Tibial nerve (tissue), 4 donors: Measurements from ENCODE around the gene CMTM5. TPM values are rescaled to one million over a fixed set of nuclear protein-coding genes. Genes with fewer than 3 reads are reported as not detected.

Source experiments
- DNase-seq, 2 donors: peaks; one replicate each; pipeline ENCODE4 v3.0.0-alpha.2; 2019; ENCODE audit warnings: low spot score in 2 of 2
- H3K27ac ChIP-seq, 4 donors: fragments of 200-600 bp; sonication (generic) in 3 of 4; one replicate each; pipeline ENCODE4 v1.5.1; 2017 to 2019; ENCODE audit warnings: mild to moderate bottlenecking in 1 of 4
- H3K27me3 ChIP-seq, 2 donors: fragments of 200-600 bp; sonication (generic) in 1 of 2; one replicate each; pipeline versions ENCODE4 v1.5.1 to v1.6.0; 2017 to 2019
- H3K36me3 ChIP-seq, 3 donors: fragments of 200-600 bp; sonication (generic); one replicate each; pipeline ENCODE4 v1.5.1; 2018 to 2019
- H3K4me1 ChIP-seq, 4 donors: fragments of 200-600 bp; sonication (generic) in 3 of 4; one replicate each; pipeline ENCODE4 v1.5.1; 2017 to 2019
- H3K4me3 ChIP-seq, 4 donors: fragments of 200-600 bp; sonication (generic) in 3 of 4; one replicate each; pipeline ENCODE4 v1.5.1; 2017 to 2019; ENCODE audit warnings: mild to moderate bottlenecking in 1 of 4, moderate library complexity in 1 of 4
- H3K9me3 ChIP-seq, 4 donors: fragments of 200-600 bp; sonication (generic) in 3 of 4; one replicate each; pipeline ENCODE4 v1.5.1; 2017 to 2019
- CTCF ChIP-seq, 5 experiments: fragments of 200-600 bp in 3 of 5; fragments of 450-650 bp in 2 of 5; sonication (generic) in 3 of 5; IDR thresholded peaks; one replicate each; pipeline ENCODE4 v1.5.1; 2016 to 2019; ENCODE audit warnings: antibody characterized with exemption in 5 of 5, mild to moderate bottlenecking in 3 of 5, moderate library complexity in 2 of 5
- EP300 ChIP-seq, 2 donors: sonication (generic); formaldehyde crosslinking; IDR thresholded peaks; one replicate each; pipeline ENCODE4 v1.6.1; 2017; ENCODE audit warnings: antibody characterized with exemption in 2 of 2, mild to moderate bottlenecking in 1 of 2
- POLR2A ChIP-seq, 2 donors: fragments of 450-650 bp; IDR thresholded peaks; one replicate each; pipeline ENCODE4 v1.6.1; 2017; ENCODE audit warnings: antibody characterized with exemption in 2 of 2, mild to moderate bottlenecking in 2 of 2, moderate library complexity in 2 of 2
- WGBS, 2 donors: methylation state at CpG; one replicate each; pipeline ENCODE4 v1.1.5; 2018; 5-methylcytosine and 5-hydroxymethylcytosine counted together
- total RNA-seq, 4 donors: library from RNA; depleted of rRNA; stranded (reverse); fragments of >200 nt; gene quantifications; one replicate each; pipeline ENCODE4 v1.1.0, GENCODE V29; 2016

Gene CMTM5
- total RNA-seq, 4 donors from 2014 or later = 10.8 to 31.5 (median 18.3) TPM

GRCh38 chr14:23354990-23355389, 21.9 kb upstream of the CMTM5 start:
- Histone ChIP-seq H3K27ac (no peak overlapping the region), H3K4me1 (peaks cover 0 to 43% (median 25%) of the 10 kb centered on the region in 4 donors), H3K4me3 (no peak overlapping the region), H3K27me3 (peaks cover 0 to 4% of the 10 kb centered on the region in 2 donors), H3K36me3 (peaks cover 0 to 40% (median 0%) of the 10 kb centered on the region in 3 donors), H3K9me3 (no peaks in the 10 kb centered on the region)
- 77 to 84% methylated on average over 6 of the region's 6 CpGs for WGBS, 2 donors
- no peak for TF ChIP-seq EP300 (IDR thresholded peaks at IDR 0.05)
- TF ChIP-seq POLR2A (IDR thresholded peaks at IDR 0.05) = no peak
- no peak for TF ChIP-seq CTCF (IDR thresholded peaks at IDR 0.05)
- no peak for DNase-seq

GRCh38 chr14:23355871-23356435, 20.9 kb upstream of the CMTM5 start:
- Histone ChIP-seq H3K4me3 (no peak overlapping the region), H3K36me3 (peaks cover 0 to 45% (median 0%) of the 10 kb centered on the region in 3 donors), H3K9me3 (no peaks in the 10 kb centered on the region), H3K4me1 (peaks cover 0 to 53% (median 32%) of the 10 kb centered on the region in 4 donors), H3K27me3 (peaks cover 0 to 4% of the 10 kb centered on the region in 2 donors), H3K27ac (no peak overlapping the region)
- 78 to 82% methylated on average over 6 of the region's 6 CpGs for WGBS, 2 donors
- TF ChIP-seq POLR2A (IDR thresholded peaks at IDR 0.05) = no peak
- no peak for TF ChIP-seq CTCF (IDR thresholded peaks at IDR 0.05)
- no peak for TF ChIP-seq EP300 (IDR thresholded peaks at IDR 0.05)
- no peak for DNase-seq

- Histone ChIP-seq H3K9me3 (no peaks in the 10 kb centered on the region), H3K4me3 (no peak overlapping the region), H3K4me1 (peaks cover 0 to 54% (median 31%) of the 10 kb centered on the region in 4 donors), H3K27ac (peak overlapping the region in 1 of 4 donors; percentile 37), H3K27me3 (peaks cover 0 to 4% of the 10 kb centered on the region in 2 donors), H3K36me3 (peaks cover 0 to 45% (median 0%) of the 10 kb centered on the region in 3 donors)
- WGBS, 2 donors = 93 to 100% methylated on average over 4 of the region's 4 CpGs
- DNase-seq = no peak
- TF ChIP-seq POLR2A (IDR thresholded peaks at IDR 0.05) = no peak
- no peak for TF ChIP-seq CTCF (IDR thresholded peaks at IDR 0.05)
- no peak for TF ChIP-seq EP300 (IDR thresholded peaks at IDR 0.05)
Observed at GRCh38 chr14:23356662-23357061, 20.2 kb upstream of the CMTM5 start.

- Histone ChIP-seq H3K27me3 (peaks cover 0 to 1% of the 10 kb centered on the region in 2 donors), H3K4me3 (no peak overlapping the region), H3K36me3 (peaks cover 0 to 45% (median 0%) of the 10 kb centered on the region in 3 donors), H3K27ac (no peak overlapping the region), H3K9me3 (no peaks in the 10 kb centered on the region), H3K4me1 (peaks cover 0 to 54% (median 30%) of the 10 kb centered on the region in 4 donors)
- no peak for TF ChIP-seq EP300 (IDR thresholded peaks at IDR 0.05)
- no peak for TF ChIP-seq CTCF (IDR thresholded peaks at IDR 0.05)
- TF ChIP-seq POLR2A (IDR thresholded peaks at IDR 0.05) = no peak
- no peak for DNase-seq
- WGBS, 2 donors = 58 to 81% methylated on average over 2 to 7 of the region's 8 CpGs
Observed at GRCh38 chr14:23357261-23357660, 19.6 kb upstream of the CMTM5 start.

- Histone ChIP-seq H3K4me1 (peaks cover 0 to 54% (median 25%) of the 10 kb centered on the region in 4 donors), H3K27ac (peak overlapping the region in 2 of 4 donors; percentile 85 to 98), H3K36me3 (peaks cover 0 to 45% (median 0%) of the 10 kb centered on the region in 3 donors), H3K27me3 (no peaks in the 10 kb centered on the region), H3K9me3 (no peaks in the 10 kb centered on the region), H3K4me3 (no peak overlapping the region)
- DNase-seq = no peak
- 71 to 76% methylated on average over 3 of the region's 3 CpGs for WGBS, 2 donors
- no peak for TF ChIP-seq EP300 (IDR thresholded peaks at IDR 0.05)
- TF ChIP-seq CTCF (IDR thresholded peaks at IDR 0.05) = no peak
- TF ChIP-seq POLR2A (IDR thresholded peaks at IDR 0.05) = no peak
Observed at GRCh38 chr14:23358042-23358441, 18.8 kb upstream of the CMTM5 start.
